ENCODE results near the gene LTO1.

DNA sequence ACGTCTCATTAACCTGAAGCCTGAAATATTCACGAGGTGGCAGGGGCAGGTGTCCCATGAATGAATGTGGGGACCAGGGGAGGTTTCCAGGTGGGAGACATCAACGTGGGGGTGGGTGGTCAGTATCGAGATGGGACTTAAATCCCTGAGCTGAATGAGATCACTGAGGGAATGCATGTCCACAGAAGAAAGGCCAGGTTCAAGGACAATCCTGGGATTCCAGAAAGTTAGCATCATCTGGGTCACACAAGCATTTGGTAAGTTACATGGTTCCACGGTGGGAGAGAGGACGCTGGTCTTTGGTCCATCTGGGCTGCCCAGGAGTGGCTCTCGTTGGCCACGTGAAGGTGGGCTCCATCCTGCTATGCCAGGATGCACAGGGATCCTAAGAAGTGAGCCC, 56.9 kb downstream of the LTO1 start:
- TF ChIP-seq EZH2 (IDR thresholded peaks at IDR 0.05; ENCODE audit: insufficient read depth, low read length): no peak
- no peak for TF ChIP-seq CTCF (IDR thresholded peaks at IDR 0.05; ENCODE audit: insufficient read depth, low read depth, low read length)
